Loucy (cell line): ENCODE results near the gene CTSA.

Source experiments
- H2AFZ ChIP-seq: fragments of 200-600 bp; sonication (generic); 2 replicates; pipeline ENCODE4 v1.6.0; 2016; ENCODE audit warnings: antibody characterized with exemption, mild to moderate bottlenecking, low read length, moderate library complexity
- H3F3A ChIP-seq: fragments of 200-600 bp; 2 replicates; pipeline ENCODE4 v1.6.0; 2016; ENCODE audit warnings: antibody characterized with exemption, low read depth, mild to moderate bottlenecking
- H3K27me3 ChIP-seq: fragments of 200-600 bp; sonication (generic); 2 replicates; pipeline ENCODE4 v1.6.1; 2014; ENCODE audit warnings: low read length, mild to moderate bottlenecking; ENCODE audit not compliant: insufficient read depth, poor library complexity, severe bottlenecking
- H3K36me3 ChIP-seq: fragments of 200-600 bp; sonication (generic); 2 replicates; pipeline ENCODE4 v1.6.1; 2016; ENCODE audit warnings: low read length; ENCODE audit not compliant: insufficient read depth
- H3K4me1 ChIP-seq: fragments of 200-600 bp; sonication (generic); 2 replicates; pipeline ENCODE4 v1.5.1; 2014; ENCODE audit warnings: low read length, mild to moderate bottlenecking; ENCODE audit not compliant: insufficient read depth, poor library complexity, severe bottlenecking
- H3K4me2 ChIP-seq: fragments of 200-600 bp; sonication (generic); 2 replicates; pipeline ENCODE4 v1.6.0; 2014; ENCODE audit warnings: antibody characterized with exemption, low read length, low read depth, mild to moderate bottlenecking; ENCODE audit not compliant: poor library complexity, severe bottlenecking
- H3K4me3 ChIP-seq: fragments of 200-600 bp; sonication (generic); 2 replicates; pipeline ENCODE4 v1.5.1; 2014; ENCODE audit warnings: low read length, mild to moderate bottlenecking, mixed read lengths; ENCODE audit not compliant: poor library complexity, severe bottlenecking
- H3K79me2 ChIP-seq: fragments of 200-600 bp; sonication (generic); 2 replicates; pipeline ENCODE4 v1.6.1; 2014; ENCODE audit warnings: low read length; ENCODE audit not compliant: insufficient read depth
- H3K9ac ChIP-seq: fragments of 200-600 bp; sonication (generic); 2 replicates; pipeline ENCODE4 v1.6.0; 2014; ENCODE audit warnings: mild to moderate bottlenecking, low read depth, low read length, moderate library complexity; ENCODE audit not compliant: poor library complexity, severe bottlenecking
- H3K9me2 ChIP-seq: fragments of 200-600 bp; sonication (generic); replicated peaks from 2 replicates; pipeline ENCODE4 v1.6.1; 2016; ENCODE audit warnings: low read depth, low read length, mixed read lengths
- H3K9me3 ChIP-seq: fragments of 200-600 bp; sonication (generic); 2 replicates; pipeline ENCODE4 v1.6.1; 2014; ENCODE audit warnings: mild to moderate bottlenecking, antibody characterized with exemption, low read length, low read depth; ENCODE audit not compliant: insufficient read depth
- H4K20me1 ChIP-seq: fragments of 200-600 bp; sonication (generic); 2 replicates; pipeline ENCODE4 v1.6.0; 2014; ENCODE audit warnings: antibody characterized with exemption, low read length, mild to moderate bottlenecking; ENCODE audit not compliant: insufficient read depth, poor library complexity, severe bottlenecking
- EZH2phosphoT487 ChIP-seq: fragments of 200-600 bp; IDR thresholded peaks from 2 replicates; pipeline ENCODE4 v1.6.1; 2018; ENCODE audit warnings: antibody characterized with exemption, mild to moderate bottlenecking, moderate library complexity, borderline replicate concordance
- TF ChIP-seq, protein P1 (sequence below): fragments of 200-600 bp; sonication (generic); conservative IDR thresholded peaks from 2 replicates; pipeline ENCODE4 v1.5.1; 2014; ENCODE audit warnings: mild to moderate bottlenecking, antibody characterized with exemption, low read length

CTSA gene

GRCh38 chr20:45883100-45883469 is 8.1 kb upstream of the CTSA start:
- Histone ChIP-seq H3K4me1 (peaks cover 36% of the 10 kb centered on the region), H3F3A (peaks cover 3% of the 10 kb centered on the region; the same call in 1 of the 2 replicates), H3K27me3 (no peaks in the 10 kb centered on the region), H3K9ac (no peak overlapping the region), H3K9me3 (no peaks in the 10 kb centered on the region), H3K4me2 (peak overlapping the region; percentile 92), H3K36me3 (peaks cover 15% of the 10 kb centered on the region; the same call in 1 of the 2 replicates), H4K20me1 (peaks cover 8% of the 10 kb centered on the region), H2AFZ (no peak overlapping the region), H3K4me3 (no peak overlapping the region), H3K9me2 (no peaks in the 10 kb centered on the region), H3K79me2 (peaks cover 35% of the 10 kb centered on the region)
- TF ChIP-seq EZH2phosphoT487, result no peak
- TF ChIP-seq, protein P1, sequence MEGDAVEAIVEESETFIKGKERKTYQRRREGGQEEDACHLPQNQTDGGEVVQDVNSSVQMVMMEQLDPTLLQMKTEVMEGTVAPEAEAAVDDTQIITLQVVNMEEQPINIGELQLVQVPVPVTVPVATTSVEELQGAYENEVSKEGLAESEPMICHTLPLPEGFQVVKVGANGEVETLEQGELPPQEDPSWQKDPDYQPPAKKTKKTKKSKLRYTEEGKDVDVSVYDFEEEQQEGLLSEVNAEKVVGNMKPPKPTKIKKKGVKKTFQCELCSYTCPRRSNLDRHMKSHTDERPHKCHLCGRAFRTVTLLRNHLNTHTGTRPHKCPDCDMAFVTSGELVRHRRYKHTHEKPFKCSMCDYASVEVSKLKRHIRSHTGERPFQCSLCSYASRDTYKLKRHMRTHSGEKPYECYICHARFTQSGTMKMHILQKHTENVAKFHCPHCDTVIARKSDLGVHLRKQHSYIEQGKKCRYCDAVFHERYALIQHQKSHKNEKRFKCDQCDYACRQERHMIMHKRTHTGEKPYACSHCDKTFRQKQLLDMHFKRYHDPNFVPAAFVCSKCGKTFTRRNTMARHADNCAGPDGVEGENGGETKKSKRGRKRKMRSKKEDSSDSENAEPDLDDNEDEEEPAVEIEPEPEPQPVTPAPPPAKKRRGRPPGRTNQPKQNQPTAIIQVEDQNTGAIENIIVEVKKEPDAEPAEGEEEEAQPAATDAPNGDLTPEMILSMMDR, result no peak

DNA sequence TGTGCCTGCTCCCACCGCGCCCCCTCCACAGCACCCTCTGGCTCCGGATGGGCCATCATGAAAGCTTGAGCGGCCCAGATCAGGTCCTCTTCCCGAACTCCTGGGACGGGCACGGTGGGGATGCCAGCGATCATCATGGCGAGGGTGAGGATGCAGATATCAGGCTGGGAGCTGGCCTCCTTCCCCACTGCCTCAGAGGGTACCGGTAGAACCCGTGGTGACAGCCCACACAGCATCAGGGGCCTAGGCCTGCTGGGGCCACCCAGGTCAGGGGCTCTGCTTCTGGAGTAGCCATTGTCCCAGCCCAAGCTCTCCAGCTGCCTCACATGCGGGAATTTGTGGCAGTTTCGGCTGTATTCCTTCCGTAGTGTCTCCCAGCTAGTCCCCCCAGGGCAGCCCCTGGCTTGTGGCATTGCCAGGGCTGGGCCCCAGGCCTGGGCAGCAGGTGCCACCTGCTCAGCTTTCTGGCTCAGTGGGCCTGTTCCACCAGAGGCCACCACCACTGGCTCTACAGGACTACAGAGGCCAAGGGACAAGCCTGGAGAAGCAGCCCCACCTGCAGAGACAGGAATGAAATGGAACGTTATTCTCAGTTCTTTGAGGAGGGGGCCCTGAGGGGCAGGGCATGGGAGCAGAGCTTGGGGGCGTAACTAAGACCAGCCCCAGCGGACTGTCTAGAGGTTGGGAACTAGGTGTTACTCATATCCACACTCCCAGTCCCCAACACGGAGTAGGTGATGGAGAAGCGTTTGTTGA is 4.4 kb upstream of the CTSA start:
- Histone ChIP-seq H3K36me3 (peaks cover 7% of the 10 kb centered on the region; the same call in 1 of the 2 replicates), H3K9ac (no peak overlapping the region), H3K27me3 (no peaks in the 10 kb centered on the region), H3K4me3 (no peak overlapping the region), H3K4me1 (peaks cover 41% of the 10 kb centered on the region), H2AFZ (no peak overlapping the region), H3F3A (peaks cover 3% of the 10 kb centered on the region; the same call in 1 of the 2 replicates), H3K4me2 (no peak overlapping the region), H3K9me3 (no peaks in the 10 kb centered on the region), H3K9me2 (no peaks in the 10 kb centered on the region), H3K79me2 (peaks cover 32% of the 10 kb centered on the region), H4K20me1 (peaks cover 4% of the 10 kb centered on the region)
- no peak for TF ChIP-seq EZH2phosphoT487
- TF ChIP-seq, protein P1, result no peak

DNA sequence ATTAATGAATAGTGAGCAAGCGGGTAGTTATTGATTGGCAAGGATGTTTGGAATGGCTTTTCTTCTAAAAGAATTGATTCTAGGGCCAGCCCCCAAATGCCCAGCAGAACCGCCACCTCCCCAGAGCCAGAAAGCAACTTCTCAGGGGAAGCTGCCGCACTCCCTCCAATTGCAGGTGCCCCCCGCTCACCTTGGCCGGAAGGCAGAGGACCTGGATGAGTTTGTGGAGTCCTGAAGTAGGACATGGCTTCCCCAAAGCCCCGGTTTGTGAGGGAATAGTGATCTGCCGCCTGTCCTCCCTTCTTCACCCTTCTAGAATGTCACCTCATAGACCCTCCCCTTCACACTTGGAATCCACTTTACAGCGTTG is 3.8 kb upstream of the CTSA start, which contains the start of gene SPATA25:
SPATA25 (minus strand) TSS at position 277 of the 370 bp plus-strand sequence; CDS start at position 245, 32 bp downstream.
- Histone ChIP-seq H3K9ac (no peak within 1 kb of the TSS), H3K9me3 (no peaks in the 10 kb centered on the region), H3K36me3 (peaks cover 7% of the 10 kb centered on the region; the same call in 1 of the 2 replicates), H2AFZ (no peak within 1 kb of the TSS), H3K4me3 (no peak within 1 kb of the TSS), H3K9me2 (no peaks in the 10 kb centered on the region), H3K4me2 (no peak within 1 kb of the TSS), H3K27me3 (no peaks in the 10 kb centered on the region), H3K79me2 (peaks cover 26% of the 10 kb centered on the region), H3K4me1 (peaks cover 41% of the 10 kb centered on the region), H4K20me1 (peaks cover 4% of the 10 kb centered on the region), H3F3A (peaks cover 3% of the 10 kb centered on the region; the same call in 1 of the 2 replicates)
- TF ChIP-seq, protein P1, result no peak
- TF ChIP-seq EZH2phosphoT487, result no peak
